Measurements from ENCODE around the gene MCC. TPM values are rescaled to one million over a fixed set of nuclear protein-coding genes. Genes with fewer than 3 reads are reported as not detected.

The MCC gene
- polyA plus RNA-seq, 1 donor (not counting 4 experiments of a cell fraction or from before 2014, with no cell fraction given), result 24.6 TPM

- TF ChIP-seq EZH2 (IDR thresholded peaks at IDR 0.05; ENCODE audit: low read length) (no peak), CTCF (optimal IDR thresholded peaks at IDR 0.05 in 1 of 3, IDR thresholded peaks at IDR 0.05 in 1 of 3, conservative IDR thresholded peaks at IDR 0.05 in 1 of 3; ENCODE audit: extremely low read depth in 1 of 3, insufficient read depth in 2 of 3, low read length in 3 of 3) (no peak)
- Histone ChIP-seq H3K4me2 (ENCODE audit: control insufficient read depth, extremely low read depth, insufficient read depth, low read depth, low read length) (no peak overlapping the region), H3K27me3 (ENCODE audit: control insufficient read depth, extremely low read depth, insufficient read depth, low read length) (no peaks in the 10 kb centered on the region), H3K9me3 (ENCODE audit: control insufficient read depth, low read depth, low read length) (no peaks in the 10 kb centered on the region), H3K36me3 (ENCODE audit: control insufficient read depth in 2 of 2, extremely low read depth in 1 of 2, insufficient read depth in 2 of 2, low read length in 2 of 2) (peaks cover 8 to 23% of the 10 kb centered on the region in 2 experiments), H3K27ac (ENCODE audit: control insufficient read depth, insufficient read depth, low read length) (no peak overlapping the region), H3K9ac (ENCODE audit: control insufficient read depth, extremely low read depth, insufficient read depth, low read length) (no peak overlapping the region), H3K9me1 (ENCODE audit: control insufficient read depth, extremely low read depth, insufficient read depth, low read length) (no peaks in the 10 kb centered on the region), H3K4me1 (ENCODE audit: control insufficient read depth, extremely low read depth, insufficient read depth, low read length) (peaks cover 18% of the 10 kb centered on the region), H3K79me2 (ENCODE audit: control insufficient read depth, insufficient read depth, low read length) (no peaks in the 10 kb centered on the region), H4K20me1 (ENCODE audit: control insufficient read depth, extremely low read depth, insufficient read depth, low read length) (no peaks in the 10 kb centered on the region), H3K4me3 (ENCODE audit: control insufficient read depth in 2 of 3, extremely low read depth in 1 of 3, insufficient read depth in 2 of 3, low read depth in 1 of 3, low read length in 3 of 3) (no peak overlapping the region), H2AFZ (ENCODE audit: control insufficient read depth, low read length) (no peak overlapping the region)
- FAIRE-seq (no peak), DNase-seq (ENCODE audit: low read depth, low spot score) (no peak)
- dilution Hi-C loops (cut with MboI; ENCODE audit: extremely low pct_ligation_motif_present, low sequenced_read_pairs), result no loop called here
Measured at GRCh38 chr5:113026211-113026610, 462.0 kb downstream of the MCC start.

GRCh38 chr5:113025596-113025995, 462.7 kb downstream of the MCC start:
- H3K9ac ChIP-seq (ENCODE audit: control insufficient read depth, extremely low read depth, insufficient read depth, low read length), result no peak overlapping the region
- peaks cover 8 to 23% of the 10 kb centered on the region in 2 experiments for H3K36me3 ChIP-seq (ENCODE audit: control insufficient read depth in 2 of 2, extremely low read depth in 1 of 2, insufficient read depth in 2 of 2, low read length in 2 of 2)
- FAIRE-seq (no peak), DNase-seq (ENCODE audit: low read depth, low spot score) (no peak)
- H3K9me1 ChIP-seq (ENCODE audit: control insufficient read depth, extremely low read depth, insufficient read depth, low read length), result no peaks in the 10 kb centered on the region
- H3K4me2 ChIP-seq (ENCODE audit: control insufficient read depth, extremely low read depth, insufficient read depth, low read depth, low read length), result no peak overlapping the region
- H4K20me1 ChIP-seq (ENCODE audit: control insufficient read depth, extremely low read depth, insufficient read depth, low read length), result no peaks in the 10 kb centered on the region
- no peaks in the 10 kb centered on the region for H3K27me3 ChIP-seq (ENCODE audit: control insufficient read depth, extremely low read depth, insufficient read depth, low read length)
- H2AFZ ChIP-seq (ENCODE audit: control insufficient read depth, low read length), result no peak overlapping the region
- H3K79me2 ChIP-seq (ENCODE audit: control insufficient read depth, insufficient read depth, low read length), result no peaks in the 10 kb centered on the region
- dilution Hi-C loops (cut with MboI; ENCODE audit: extremely low pct_ligation_motif_present, low sequenced_read_pairs), result no loop called here
- no peak overlapping the region for H3K27ac ChIP-seq (ENCODE audit: control insufficient read depth, insufficient read depth, low read length)
- no peak overlapping the region for H3K4me3 ChIP-seq (ENCODE audit: control insufficient read depth in 2 of 3, extremely low read depth in 1 of 3, insufficient read depth in 2 of 3, low read depth in 1 of 3, low read length in 3 of 3)
- H3K9me3 ChIP-seq (ENCODE audit: control insufficient read depth, low read depth, low read length), result no peaks in the 10 kb centered on the region
- peaks cover 24% of the 10 kb centered on the region for H3K4me1 ChIP-seq (ENCODE audit: control insufficient read depth, extremely low read depth, insufficient read depth, low read length)
- TF ChIP-seq EZH2 (IDR thresholded peaks at IDR 0.05; ENCODE audit: low read length) (no peak), CTCF (optimal IDR thresholded peaks at IDR 0.05 in 1 of 3, IDR thresholded peaks at IDR 0.05 in 1 of 3, conservative IDR thresholded peaks at IDR 0.05 in 1 of 3; ENCODE audit: extremely low read depth in 1 of 3, insufficient read depth in 2 of 3, low read length in 3 of 3) (no peak)
